Liver (tissue), 9 donors: ENCODE measurements around the gene KCNQ5. TPM values are rescaled to one million over a fixed set of nuclear protein-coding genes. Genes with fewer than 3 reads are reported as not detected.

ENCODE experiments used
- DNase-seq: peaks from one replicate; pipeline ENCODE4 v3.0.0-alpha.2; 2017; ENCODE audit warnings: low spot score
- H3K27ac ChIP-seq, 2 donors: one replicate each; pipeline ENCODE4 v1.7.0; 2013; ENCODE audit warnings: inconsistent platforms in 2 of 2, low read length in 2 of 2, control low read depth in 1 of 2, low read depth in 1 of 2, mild to moderate bottlenecking in 1 of 2
- H3K27me3 ChIP-seq, 4 donors: one replicate each; pipeline versions ENCODE4 v1.6.1 to v1.7.0; 2013; ENCODE audit warnings: low read length in 3 of 4, inconsistent platforms in 1 of 4, mild to moderate bottlenecking in 1 of 4, moderate library complexity in 1 of 4; ENCODE audit not compliant: control insufficient read depth in 4 of 4, insufficient read depth in 4 of 4
- H3K36me3 ChIP-seq, 4 donors: one replicate each; pipeline versions ENCODE4 v1.6.1 to v1.7.0; 2013; ENCODE audit warnings: low read length in 3 of 4, mild to moderate bottlenecking in 3 of 4, low read depth in 1 of 4, moderate library complexity in 1 of 4; ENCODE audit not compliant: control insufficient read depth in 4 of 4, insufficient read depth in 3 of 4
- H3K4me1 ChIP-seq, 4 donors: one replicate each; pipeline versions ENCODE4 v1.6.1 to v1.7.0; 2013; ENCODE audit warnings: low read length in 3 of 4, mild to moderate bottlenecking in 3 of 4, moderate library complexity in 1 of 4; ENCODE audit not compliant: control insufficient read depth in 4 of 4, insufficient read depth in 4 of 4
- H3K4me3 ChIP-seq, 3 donors: one replicate each; pipeline versions ENCODE4 v1.6.1 to v1.7.0; 2013; ENCODE audit warnings: low read length in 3 of 3, control low read depth in 1 of 3, low read depth in 1 of 3, mild to moderate bottlenecking in 1 of 3
- H3K9ac ChIP-seq, 2 donors: one replicate each; pipeline ENCODE4 v1.7.0; 2013; ENCODE audit warnings: low read length in 2 of 2, mild to moderate bottlenecking in 2 of 2, moderate library complexity in 2 of 2, control low read depth in 1 of 2, low read depth in 1 of 2
- H3K9me3 ChIP-seq, 4 donors: one replicate each; pipeline versions ENCODE4 v1.6.1 to v1.7.0; 2013; ENCODE audit warnings: low read length in 3 of 4; ENCODE audit not compliant: control insufficient read depth in 4 of 4
- CTCF ChIP-seq: fragments of 150-350 bp; IDR thresholded peaks from 2 replicates; pipeline ENCODE4 v1.5.1; 2017; ENCODE audit warnings: improper control_type of control experiment, low read depth, low read length; ENCODE audit not compliant: missing input control
- EGR1 ChIP-seq, 2 donors: IDR thresholded peaks; 2 replicates each; pipeline ENCODE4 v1.6.1; 2016 to 2018; ENCODE audit warnings: antibody characterized with exemption in 2 of 2, low read depth in 2 of 2
- FOXA1 ChIP-seq: IDR thresholded peaks from 2 replicates; pipeline ENCODE4 v1.6.1; 2016; ENCODE audit warnings: antibody characterized with exemption
- HNF4G ChIP-seq: IDR thresholded peaks from 2 replicates; pipeline ENCODE4 v1.6.1; 2016; ENCODE audit warnings: antibody characterized with exemption
- JUND ChIP-seq, 2 donors: IDR thresholded peaks; 2 replicates each; pipeline ENCODE4 v1.6.1; 2016; ENCODE audit warnings: antibody characterized with exemption in 2 of 2
- MAX ChIP-seq: IDR thresholded peaks from 2 replicates; pipeline ENCODE4 v1.6.1; 2016; ENCODE audit warnings: antibody characterized with exemption
- NR2F2 ChIP-seq: IDR thresholded peaks from 2 replicates; pipeline ENCODE4 v1.6.1; 2016; ENCODE audit warnings: antibody characterized with exemption
- REST ChIP-seq: IDR thresholded peaks from 2 replicates; pipeline ENCODE4 v1.6.1; 2016; ENCODE audit warnings: antibody characterized with exemption, mild to moderate bottlenecking
- RXRA ChIP-seq, 2 donors: IDR thresholded peaks; 2 replicates each; pipeline ENCODE4 v1.6.1; 2017 to 2018; ENCODE audit warnings: antibody characterized with exemption in 2 of 2, mild to moderate bottlenecking in 1 of 2
- SP1 ChIP-seq: IDR thresholded peaks from 2 replicates; pipeline ENCODE4 v1.6.1; 2018; ENCODE audit warnings: antibody characterized with exemption, mild to moderate bottlenecking
- YY1 ChIP-seq: IDR thresholded peaks from 2 replicates; pipeline ENCODE4 v1.6.1; 2016; ENCODE audit warnings: antibody characterized with exemption, mild to moderate bottlenecking
- ZBTB33 ChIP-seq: IDR thresholded peaks from 2 replicates; pipeline ENCODE4 v1.6.1; 2016; ENCODE audit warnings: antibody characterized with exemption
- WGBS: extraction: QIAGEN DNeasy Blood & Tissue Kit; methylation state at CpG from one replicate; pipeline ENCODE4 v1.1.7; 2013; 5-methylcytosine and 5-hydroxymethylcytosine counted together
- polyA plus RNA-seq, 2 donors: library from polyadenylated mRNA; stranded (reverse) in 1 of 2; unstranded in 1 of 2; fragments of 200-250 nt in 1 of 2; fragments of >200 nt in 1 of 2; fragmentation: Nextera tagmentation in 1 of 2; extraction: Ambion mirVana in 1 of 2; gene quantifications; one replicate each; pipeline versions ENCODE4 v1.2.1 to v1.2.3, GENCODE V29; 2013 to 2015
- total RNA-seq, 2 donors: library from RNA; depleted of rRNA; stranded (reverse); fragments of >200 nt; gene quantifications; one replicate each; pipeline ENCODE4 v1.2.3, GENCODE V29; 2014
- donor health status: healthy.
- donor health status: healthy.
- donor health status: healthy.
- donor health status: healthy.
- donor health status: healthy.

Gene KCNQ5
- total and polyA plus RNA-seq, 4 donors, result 0.02 to 1.1 (median 0.15) TPM

- no peak overlapping the region for H3K9ac ChIP-seq
- TF ChIP-seq EGR1 (IDR thresholded peaks at IDR 0.05; ENCODE audit: low read depth in 2 of 2), result no peak
- no peak for TF ChIP-seq MAX
- no peak for TF ChIP-seq JUND (IDR thresholded peaks at IDR 0.05)
- no peak for TF ChIP-seq HNF4G
- no peak for TF ChIP-seq RXRA (IDR thresholded peaks at IDR 0.05)
- no peak for TF ChIP-seq NR2F2
- TF ChIP-seq YY1, result no peak
- TF ChIP-seq ZBTB33, result no peak
- no peak for TF ChIP-seq REST
- no peaks in the 10 kb centered on the region for H3K27me3 ChIP-seq
- H3K9me3 ChIP-seq, result no peaks in the 10 kb centered on the region
- no peak overlapping the region for H3K27ac ChIP-seq
- no peak for DNase-seq
- H3K36me3 ChIP-seq, result no peaks in the 10 kb centered on the region
- no peak overlapping the region for H3K4me3 ChIP-seq
- H3K4me1 ChIP-seq, result no peaks in the 10 kb centered on the region
- WGBS, result 90% methylated on average over 3 of the region's 3 CpGs
Measured at GRCh38 chr6:73108949-73109348, 487.1 kb downstream of the KCNQ5 start.

GRCh38 chr6:73109659-73110058 is 487.8 kb downstream of the KCNQ5 start:
- Histone ChIP-seq H3K27me3 (no peaks in the 10 kb centered on the region), H3K27ac (no peak overlapping the region), H3K36me3 (no peaks in the 10 kb centered on the region), H3K9ac (no peak overlapping the region), H3K9me3 (no peaks in the 10 kb centered on the region), H3K4me3 (no peak overlapping the region), H3K4me1 (no peaks in the 10 kb centered on the region)
- WGBS, result 25% methylated on average over 3 of the region's 3 CpGs
- TF ChIP-seq CTCF, result no peak
- TF ChIP-seq SP1, result no peak
- TF ChIP-seq FOXA1, result no peak
- no peak for TF ChIP-seq REST
- TF ChIP-seq JUND (IDR thresholded peaks at IDR 0.05), result no peak
- TF ChIP-seq HNF4G, result no peak
- DNase-seq, result no peak
